ENCODE results near the gene AKR1A1.
"Not testable (repeated sequence)": the region's sequence is repeated elsewhere in the genome, so short reads cannot be mapped to it uniquely, and the experiment has no call there.

Gene AKR1A1

DNA sequence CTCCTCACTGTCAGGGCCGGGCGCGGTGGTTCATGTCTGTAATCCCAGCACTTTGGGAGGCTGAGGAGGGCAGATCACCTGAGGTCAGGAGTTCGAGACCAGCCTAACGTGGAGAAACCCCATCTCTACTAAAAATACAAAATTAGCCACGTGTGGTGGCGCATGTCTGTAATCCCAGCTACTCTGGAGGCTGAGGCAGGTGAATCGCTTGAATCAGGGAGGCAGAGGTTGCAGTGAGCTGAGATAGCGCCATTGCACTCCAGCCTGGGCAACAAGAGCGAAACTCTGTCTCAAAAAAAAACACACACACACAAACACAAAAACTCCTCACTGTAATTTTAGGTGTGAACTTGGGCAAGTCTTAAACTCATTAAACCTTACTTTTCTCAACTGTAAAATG is 26.7 kb upstream of the AKR1A1 start:
- not testable (repeated sequence) for H3K9me3 ChIP-seq (replicated peaks in 1 of 2; ENCODE audit: control insufficient read depth in 2 of 2, insufficient read depth in 1 of 2, low read depth in 1 of 2, low read length in 2 of 2); H3K4me3 ChIP-seq (ENCODE audit: low read length in 2 of 2); H2BK5ac ChIP-seq (ENCODE audit: low read length); H3K23ac ChIP-seq (ENCODE audit: low read depth, low read length, poor library complexity); H2BK120ac ChIP-seq (ENCODE audit: low read depth, low read length); H2BK12ac ChIP-seq (ENCODE audit: low read length); H3K18ac ChIP-seq (ENCODE audit: low read length); H2BK15ac ChIP-seq (ENCODE audit: low read length); H3K4me2 ChIP-seq (ENCODE audit: insufficient read depth, low read length, poor library complexity, severe bottlenecking); H3K14ac ChIP-seq (ENCODE audit: low read length); H3K27ac ChIP-seq (replicated peaks; ENCODE audit: low read length); H4K8ac ChIP-seq (ENCODE audit: low read depth, low read length); H3K4ac ChIP-seq (ENCODE audit: low read length); H2AFZ ChIP-seq (ENCODE audit: low read length); H3K9ac ChIP-seq (ENCODE audit: low read depth, low read length, poor library complexity); H3K27me3 ChIP-seq (ENCODE audit: control insufficient read depth in 3 of 3, insufficient read depth in 3 of 3, low read depth in 1 of 3, low read length in 3 of 3); H4K91ac ChIP-seq (ENCODE audit: low read depth, low read length, poor library complexity); H3K79me1 ChIP-seq (ENCODE audit: low read depth, low read length); H3K36me3 ChIP-seq (replicated peaks in 1 of 2; ENCODE audit: control insufficient read depth in 2 of 2, insufficient read depth in 2 of 2, low read length in 2 of 2); H2AK5ac ChIP-seq (ENCODE audit: low read depth, low read length); DNase-seq (ENCODE audit: low spot score)
- H3K4me1 ChIP-seq (ENCODE audit: control insufficient read depth in 2 of 2, insufficient read depth in 1 of 2, low read depth in 1 of 2, low read length in 2 of 2) = peaks cover 4 to 13% of the 10 kb centered on the region in 2 donors
- no CpG with 5 or more reads among the region's 10 CpGs for WGBS, 2 donors (ENCODE audit: extremely low coverage in 2 of 2, insufficient read length in 2 of 2, insufficient replicate concordance in 1 of 2)

DNA sequence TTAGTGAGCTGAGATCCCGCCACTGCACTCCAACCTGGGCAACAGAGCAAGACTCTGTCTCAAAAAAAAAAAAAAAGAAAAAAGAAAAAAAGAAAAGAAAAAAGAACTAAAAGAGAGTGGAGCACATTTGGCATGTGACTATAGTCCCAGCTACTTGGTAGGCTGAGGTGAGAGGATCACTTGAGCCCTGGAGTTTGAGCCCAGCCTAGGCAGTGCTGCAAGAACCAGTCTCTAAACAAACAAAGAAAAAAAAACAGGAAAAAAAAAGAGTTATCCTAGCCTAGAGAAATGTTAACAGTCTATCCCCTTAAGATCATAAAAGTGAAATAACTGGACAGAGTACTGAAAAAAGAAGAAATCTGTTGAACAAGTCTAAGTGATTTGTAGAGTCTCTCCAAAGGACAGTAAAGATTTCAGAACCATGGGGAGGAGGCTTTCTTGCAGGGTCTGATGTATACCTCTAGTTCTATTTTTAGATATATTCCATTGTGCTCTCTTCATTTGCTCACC is 24.4 kb upstream of the AKR1A1 start:
- WGBS, 2 donors (ENCODE audit: extremely low coverage in 2 of 2, insufficient read length in 2 of 2, insufficient replicate concordance in 1 of 2) = no CpG with 5 or more reads among the region's 1 CpG
- H2AK5ac ChIP-seq (ENCODE audit: low read depth, low read length) = no peak overlapping the region
- no peak overlapping the region for H3K4me3 ChIP-seq (ENCODE audit: low read length in 2 of 2)
- H3K4ac ChIP-seq (ENCODE audit: low read length) = no peak overlapping the region
- no peak overlapping the region for H3K4me2 ChIP-seq (ENCODE audit: insufficient read depth, low read length, poor library complexity, severe bottlenecking)
- H3K4me1 ChIP-seq (ENCODE audit: control insufficient read depth in 2 of 2, insufficient read depth in 1 of 2, low read depth in 1 of 2, low read length in 2 of 2) = peaks cover 1 to 5% of the 10 kb centered on the region in 2 donors
- H2BK5ac ChIP-seq (ENCODE audit: low read length) = no peak overlapping the region
- no peak for DNase-seq (ENCODE audit: low spot score)
- H3K79me1 ChIP-seq (ENCODE audit: low read depth, low read length) = peaks cover 4% of the 10 kb centered on the region
- no peak overlapping the region for H2BK12ac ChIP-seq (ENCODE audit: low read length)
- no peak overlapping the region for H3K18ac ChIP-seq (ENCODE audit: low read length)
- H4K91ac ChIP-seq (ENCODE audit: low read depth, low read length, poor library complexity) = no peak overlapping the region
- H3K36me3 ChIP-seq (replicated peaks in 1 of 2; ENCODE audit: control insufficient read depth in 2 of 2, insufficient read depth in 2 of 2, low read length in 2 of 2) = no peaks in the 10 kb centered on the region
- H2BK15ac ChIP-seq (ENCODE audit: low read length) = no peak overlapping the region
- no peak overlapping the region for H3K9ac ChIP-seq (ENCODE audit: low read depth, low read length, poor library complexity)
- H3K9me3 ChIP-seq (replicated peaks in 1 of 2; ENCODE audit: control insufficient read depth in 2 of 2, insufficient read depth in 1 of 2, low read depth in 1 of 2, low read length in 2 of 2) = no peaks in the 10 kb centered on the region
- no peaks in the 10 kb centered on the region for H3K27me3 ChIP-seq (ENCODE audit: control insufficient read depth in 3 of 3, insufficient read depth in 3 of 3, low read depth in 1 of 3, low read length in 3 of 3)
- no peak overlapping the region for H4K8ac ChIP-seq (ENCODE audit: low read depth, low read length)
- no peak overlapping the region for H3K27ac ChIP-seq (replicated peaks; ENCODE audit: low read length)
- H2BK120ac ChIP-seq (ENCODE audit: low read depth, low read length) = no peak overlapping the region
- no peak overlapping the region for H3K14ac ChIP-seq (ENCODE audit: low read length)
- no peak overlapping the region for H2AFZ ChIP-seq (ENCODE audit: low read length)
- H3K23ac ChIP-seq (ENCODE audit: low read depth, low read length, poor library complexity) = no peak overlapping the region

DNA sequence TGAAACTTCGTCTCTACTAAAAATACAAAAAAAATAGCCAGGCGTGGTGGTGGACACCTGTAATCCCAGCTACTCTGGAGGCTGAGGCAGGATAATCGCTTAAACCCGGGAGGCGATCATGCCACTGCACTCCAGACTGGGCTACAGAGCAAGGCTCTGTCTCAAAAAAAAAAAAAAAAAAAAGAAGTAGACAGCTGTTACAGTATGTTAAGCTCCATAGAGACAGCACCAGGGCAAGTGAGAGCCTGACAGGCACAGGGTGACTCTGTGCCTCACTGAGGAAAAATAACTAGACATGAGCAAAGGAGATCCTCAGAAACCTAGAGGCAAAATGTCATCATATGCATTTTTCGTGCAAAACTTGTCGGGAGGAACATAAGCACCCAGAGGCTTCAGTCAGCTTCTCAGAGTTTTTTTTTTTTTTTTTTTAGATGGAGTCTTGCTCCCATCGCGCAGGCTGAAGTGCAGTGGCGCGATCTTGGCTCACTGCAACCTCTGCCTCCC is 19.9 kb upstream of the AKR1A1 start:
- Histone ChIP-seq H2BK120ac (ENCODE audit: low read depth, low read length) (no peak overlapping the region), H3K36me3 (replicated peaks in 1 of 2; ENCODE audit: control insufficient read depth in 2 of 2, insufficient read depth in 2 of 2, low read length in 2 of 2) (no peaks in the 10 kb centered on the region), H3K23ac (ENCODE audit: low read depth, low read length, poor library complexity) (no peak overlapping the region), H2BK15ac (ENCODE audit: low read length) (no peak overlapping the region), H3K18ac (ENCODE audit: low read length) (no peak overlapping the region), H3K4me1 (ENCODE audit: control insufficient read depth in 2 of 2, insufficient read depth in 1 of 2, low read depth in 1 of 2, low read length in 2 of 2) (no peaks in the 10 kb centered on the region), H3K4ac (ENCODE audit: low read length) (no peak overlapping the region), H2BK12ac (ENCODE audit: low read length) (no peak overlapping the region), H2BK5ac (ENCODE audit: low read length) (no peak overlapping the region), H3K4me3 (ENCODE audit: low read length in 2 of 2) (no peak overlapping the region), H3K27ac (replicated peaks; ENCODE audit: low read length) (no peak overlapping the region), H3K79me1 (ENCODE audit: low read depth, low read length) (no peaks in the 10 kb centered on the region), H3K14ac (ENCODE audit: low read length) (no peak overlapping the region), H3K9me3 (replicated peaks in 1 of 2; ENCODE audit: control insufficient read depth in 2 of 2, insufficient read depth in 1 of 2, low read depth in 1 of 2, low read length in 2 of 2) (no peaks in the 10 kb centered on the region), H2AK5ac (ENCODE audit: low read depth, low read length) (no peak overlapping the region), H3K4me2 (ENCODE audit: insufficient read depth, low read length, poor library complexity, severe bottlenecking) (no peak overlapping the region), H3K27me3 (ENCODE audit: control insufficient read depth in 3 of 3, insufficient read depth in 3 of 3, low read depth in 1 of 3, low read length in 3 of 3) (no peaks in the 10 kb centered on the region), H4K8ac (ENCODE audit: low read depth, low read length) (no peak overlapping the region), H4K91ac (ENCODE audit: low read depth, low read length, poor library complexity) (no peak overlapping the region), H2AFZ (ENCODE audit: low read length) (no peak overlapping the region), H3K9ac (ENCODE audit: low read depth, low read length, poor library complexity) (no peak overlapping the region)
- DNase-seq (ENCODE audit: low spot score) = no peak
- no CpG with 5 or more reads among the region's 11 CpGs for WGBS, 2 donors (ENCODE audit: extremely low coverage in 2 of 2, insufficient read length in 2 of 2, insufficient replicate concordance in 1 of 2)

DNA sequence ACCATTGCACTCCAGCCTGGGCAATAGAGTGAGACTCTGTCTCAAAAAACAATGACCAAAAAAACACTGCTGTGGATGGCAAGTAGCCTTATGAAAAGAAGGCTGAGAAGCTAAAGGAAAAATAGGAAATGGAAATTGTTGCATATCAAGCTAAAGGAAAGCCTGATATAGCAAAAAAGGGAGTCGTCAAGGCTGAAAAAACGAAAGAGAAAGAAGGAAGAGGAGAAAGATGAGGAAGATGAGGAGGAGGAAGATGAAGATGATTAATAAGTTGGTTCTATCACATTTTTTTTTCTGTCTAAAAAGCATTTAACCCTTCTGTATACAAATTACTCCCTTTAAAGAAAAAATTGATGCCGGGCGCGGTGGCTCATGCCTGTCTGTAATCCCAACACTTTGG is 18.8 kb upstream of the AKR1A1 start:
- Histone ChIP-seq H2BK5ac (ENCODE audit: low read length) (no peak overlapping the region), H2AFZ (ENCODE audit: low read length) (no peak overlapping the region), H3K4ac (ENCODE audit: low read length) (no peak overlapping the region), H4K91ac (ENCODE audit: low read depth, low read length, poor library complexity) (no peak overlapping the region), H3K9me3 (replicated peaks in 1 of 2; ENCODE audit: control insufficient read depth in 2 of 2, insufficient read depth in 1 of 2, low read depth in 1 of 2, low read length in 2 of 2) (no peaks in the 10 kb centered on the region), H3K79me1 (ENCODE audit: low read depth, low read length) (no peaks in the 10 kb centered on the region), H3K23ac (ENCODE audit: low read depth, low read length, poor library complexity) (no peak overlapping the region), H2BK120ac (ENCODE audit: low read depth, low read length) (no peak overlapping the region), H3K27ac (replicated peaks; ENCODE audit: low read length) (no peak overlapping the region), H2AK5ac (ENCODE audit: low read depth, low read length) (no peak overlapping the region), H3K9ac (ENCODE audit: low read depth, low read length, poor library complexity) (no peak overlapping the region), H3K14ac (ENCODE audit: low read length) (no peak overlapping the region), H4K8ac (ENCODE audit: low read depth, low read length) (no peak overlapping the region), H2BK12ac (ENCODE audit: low read length) (no peak overlapping the region), H3K36me3 (replicated peaks in 1 of 2; ENCODE audit: control insufficient read depth in 2 of 2, insufficient read depth in 2 of 2, low read length in 2 of 2) (no peaks in the 10 kb centered on the region), H2BK15ac (ENCODE audit: low read length) (no peak overlapping the region), H3K4me1 (ENCODE audit: control insufficient read depth in 2 of 2, insufficient read depth in 1 of 2, low read depth in 1 of 2, low read length in 2 of 2) (no peaks in the 10 kb centered on the region), H3K18ac (ENCODE audit: low read length) (no peak overlapping the region), H3K4me2 (ENCODE audit: insufficient read depth, low read length, poor library complexity, severe bottlenecking) (no peak overlapping the region), H3K4me3 (ENCODE audit: low read length in 2 of 2) (no peak overlapping the region), H3K27me3 (ENCODE audit: control insufficient read depth in 3 of 3, insufficient read depth in 3 of 3, low read depth in 1 of 3, low read length in 3 of 3) (peaks cover 0 to 8% (median 0%) of the 10 kb centered on the region in 3 experiments)
- DNase-seq (ENCODE audit: low spot score) = no peak
- WGBS, 2 donors (ENCODE audit: extremely low coverage in 2 of 2, insufficient read length in 2 of 2, insufficient replicate concordance in 1 of 2) = 100% methylated on average over 2 of the region's 5 CpGs; no CpG with 5 or more reads in 1 of the 2 donors
